Epithelial cell of proximal tubule (primary cell): ENCODE data around the gene AUTS2. TPM values are rescaled to one million over a fixed set of nuclear protein-coding genes. Genes with fewer than 3 reads are reported as not detected.

ENCODE experiments used
- DNase-seq: peaks from one replicate; pipeline ENCODE4 v3.0.0-alpha.2; 2011; ENCODE audit warnings: low read depth
- H3K4me3 ChIP-seq: 2 replicates; pipeline ENCODE4 v1.5.1; 2011; ENCODE audit warnings: low read depth, mild to moderate bottlenecking, low read length
- CTCF ChIP-seq: conservative IDR thresholded peaks from 2 replicates; pipeline ENCODE4 v1.5.1; 2012; ENCODE audit warnings: low read depth, mild to moderate bottlenecking, low read length
- total RNA-seq: library from RNA; depleted of rRNA; stranded (reverse); fragments of >200 nt; gene quantifications from 2 replicates; pipeline ENCODE4 v1.2.3, GENCODE V29; 2015

The AUTS2 gene
- total RNA-seq, 1 donor from 2014 or later: 10.0 TPM

GRCh38 chr7:70657989-70658632 lies 1059.8 kb downstream of the AUTS2 start:
- H3K4me3 ChIP-seq: no peak overlapping the region
- no peak for DNase-seq
- no peak for TF ChIP-seq CTCF

DNA sequence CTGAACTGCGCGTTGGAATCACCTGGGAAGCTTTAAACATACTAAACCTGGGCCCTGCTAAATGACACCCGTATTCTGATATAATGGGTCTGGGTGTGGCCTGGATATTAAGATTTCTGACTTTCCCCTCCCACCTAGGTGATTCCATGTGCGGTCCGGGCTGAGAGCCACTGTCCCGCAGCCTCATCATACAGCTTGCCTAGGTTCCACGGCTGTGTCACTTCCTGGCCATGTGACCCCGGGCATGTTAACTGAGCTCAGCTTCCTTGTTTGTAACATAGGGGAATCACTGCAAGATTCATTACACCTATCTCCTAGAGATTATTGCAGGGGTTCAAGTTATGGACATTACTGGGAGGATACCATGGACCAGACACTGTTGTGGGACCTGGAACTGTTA lies 1061.0 kb downstream of the AUTS2 start:
- TF ChIP-seq CTCF: no peak
- no peak overlapping the region for H3K4me3 ChIP-seq
- no peak for DNase-seq

DNA sequence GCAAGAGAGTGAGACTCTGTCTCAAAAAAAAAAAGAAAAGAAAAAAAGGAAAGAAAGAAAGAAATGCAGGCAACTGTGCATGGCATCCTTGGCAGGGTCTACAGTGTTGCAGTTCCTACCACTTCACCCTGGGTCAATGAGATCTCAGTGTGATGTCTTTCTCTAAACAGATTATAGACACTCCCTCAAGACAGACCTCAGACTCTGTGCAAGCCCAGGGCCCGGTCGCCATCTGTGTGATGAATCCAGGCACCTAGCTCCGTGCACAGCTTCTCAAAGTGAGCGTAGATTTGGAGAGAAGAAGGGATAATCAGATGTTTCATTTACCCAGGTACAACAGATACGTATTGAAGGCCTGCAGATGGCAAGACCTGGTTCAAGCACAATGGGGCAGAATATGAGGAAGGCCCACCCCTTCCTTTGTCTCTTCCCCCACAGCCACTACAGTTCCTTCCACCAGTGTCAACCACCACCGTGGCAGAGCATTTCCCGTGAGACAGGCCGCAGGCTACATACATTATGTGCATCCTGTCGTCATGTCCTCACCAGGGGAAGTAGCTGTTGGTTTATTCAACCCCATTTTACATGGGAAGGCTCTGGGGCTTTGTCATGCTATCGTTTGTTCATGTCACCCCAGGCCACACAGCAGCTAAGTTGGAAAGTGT lies 1062.0 kb downstream of the AUTS2 start:
- no peak for DNase-seq
- no peak for TF ChIP-seq CTCF
- no peak overlapping the region for H3K4me3 ChIP-seq

DNA sequence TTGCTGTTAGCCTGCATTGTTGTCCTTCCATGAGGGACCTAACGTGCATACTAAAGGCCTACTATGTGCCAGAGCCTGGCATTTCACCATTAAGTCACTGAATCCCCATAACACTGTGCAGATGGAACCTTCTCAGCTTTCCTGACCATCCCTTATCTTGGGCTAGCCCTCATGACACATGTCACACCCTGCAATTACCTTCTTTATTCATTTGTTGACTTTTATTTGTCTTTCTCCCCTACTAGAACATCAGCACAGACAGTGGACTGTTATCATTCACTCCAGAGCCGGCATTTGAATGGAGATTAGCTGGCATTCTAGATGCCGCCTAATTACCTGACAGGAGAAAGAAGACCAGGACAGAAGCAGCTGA lies 1062.5 kb downstream of the AUTS2 start:
- no peak for DNase-seq
- TF ChIP-seq CTCF: no peak
- no peak overlapping the region for H3K4me3 ChIP-seq

DNA sequence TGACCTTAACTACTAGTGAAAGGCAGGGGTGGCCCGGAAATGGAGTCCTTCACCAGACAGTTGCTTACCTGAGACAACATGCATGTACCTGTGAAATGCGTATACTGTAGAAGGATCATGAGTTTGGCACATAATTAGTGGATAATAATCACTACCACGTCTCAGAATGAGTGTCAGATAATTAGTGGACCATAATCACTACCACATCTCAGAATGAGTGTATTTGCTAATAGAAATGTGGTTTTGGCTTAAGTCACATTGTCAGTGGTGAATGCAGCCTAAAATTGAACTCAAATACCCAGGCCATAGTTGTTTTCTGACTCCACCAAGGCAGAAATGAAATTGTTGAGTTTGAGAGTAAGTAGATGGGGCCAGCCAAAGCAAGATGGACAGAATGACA lies 1065.4 kb downstream of the AUTS2 start:
- no peak overlapping the region for H3K4me3 ChIP-seq
- no peak for TF ChIP-seq CTCF
- DNase-seq: no peak

- no peak for TF ChIP-seq CTCF
- no peak overlapping the region for H3K4me3 ChIP-seq
- DNase-seq: no peak
These were observed 1067.7 kb downstream of the AUTS2 start for GRCh38 chr7:70665997-70666396.

GRCh38 chr7:70667406-70667805 lies 1069.1 kb downstream of the AUTS2 start:
- no peak overlapping the region for H3K4me3 ChIP-seq
- DNase-seq: no peak
- no peak for TF ChIP-seq CTCF
